Neural progenitor cell (in vitro differentiated cells): ENCODE measurements around the gene ANO1.

Experiments
- EZH2phosphoT487 ChIP-seq: fragments of 200-600 bp; sonication (generic); IDR thresholded peaks from 2 replicates; pipeline ENCODE4 v1.6.1; 2017; ENCODE audit warnings: antibody characterized with exemption
- TF ChIP-seq, protein P1 (sequence below): fragments of 200-600 bp; sonication (generic); IDR thresholded peaks from 2 replicates; pipeline ENCODE4 v1.5.1; 2017; ENCODE audit warnings: antibody characterized with exemption, mild to moderate bottlenecking

DNA sequence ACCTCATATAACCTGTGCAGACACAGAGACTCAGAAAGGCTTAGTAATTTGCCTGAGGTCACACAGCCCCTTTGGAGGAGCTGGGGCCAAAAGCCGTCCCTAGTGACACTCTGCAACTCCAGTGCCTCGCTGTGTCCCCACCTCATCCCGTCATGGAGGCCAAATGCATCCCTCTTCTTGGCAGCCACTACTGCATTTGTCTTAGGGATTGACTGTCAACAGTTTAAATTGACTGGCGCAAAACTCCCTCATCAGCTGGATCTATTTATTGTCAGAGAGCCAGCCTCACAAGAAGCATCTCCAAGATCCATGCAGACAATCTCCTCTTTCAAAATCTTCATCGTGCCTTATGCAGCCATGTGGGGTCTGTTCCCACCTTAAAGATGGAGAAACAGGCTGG, 35.7 kb downstream of the ANO1 start:
- TF ChIP-seq, protein P1, sequence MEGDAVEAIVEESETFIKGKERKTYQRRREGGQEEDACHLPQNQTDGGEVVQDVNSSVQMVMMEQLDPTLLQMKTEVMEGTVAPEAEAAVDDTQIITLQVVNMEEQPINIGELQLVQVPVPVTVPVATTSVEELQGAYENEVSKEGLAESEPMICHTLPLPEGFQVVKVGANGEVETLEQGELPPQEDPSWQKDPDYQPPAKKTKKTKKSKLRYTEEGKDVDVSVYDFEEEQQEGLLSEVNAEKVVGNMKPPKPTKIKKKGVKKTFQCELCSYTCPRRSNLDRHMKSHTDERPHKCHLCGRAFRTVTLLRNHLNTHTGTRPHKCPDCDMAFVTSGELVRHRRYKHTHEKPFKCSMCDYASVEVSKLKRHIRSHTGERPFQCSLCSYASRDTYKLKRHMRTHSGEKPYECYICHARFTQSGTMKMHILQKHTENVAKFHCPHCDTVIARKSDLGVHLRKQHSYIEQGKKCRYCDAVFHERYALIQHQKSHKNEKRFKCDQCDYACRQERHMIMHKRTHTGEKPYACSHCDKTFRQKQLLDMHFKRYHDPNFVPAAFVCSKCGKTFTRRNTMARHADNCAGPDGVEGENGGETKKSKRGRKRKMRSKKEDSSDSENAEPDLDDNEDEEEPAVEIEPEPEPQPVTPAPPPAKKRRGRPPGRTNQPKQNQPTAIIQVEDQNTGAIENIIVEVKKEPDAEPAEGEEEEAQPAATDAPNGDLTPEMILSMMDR, result no peak
- TF ChIP-seq EZH2phosphoT487, result no peak
